Endothelial cell of umbilical vein (primary cell): Measurements from ENCODE around the gene RNPEPL1.

Source experiments
- EZH2 ChIP-seq: IDR thresholded peaks from 2 replicates; pipeline ENCODE4 v1.6.1; 2012; ENCODE audit warnings: borderline replicate concordance, low read depth, mild to moderate bottlenecking, moderate library complexity, low read length, inconsistent platforms; ENCODE audit not compliant: severe bottlenecking
- FOS ChIP-seq: IDR thresholded peaks from 2 replicates; pipeline ENCODE4 v1.6.1; 2011; ENCODE audit warnings: mild to moderate bottlenecking, low read length, moderate library complexity, borderline replicate concordance; ENCODE audit not compliant: insufficient read depth
- GATA2 ChIP-seq: IDR thresholded peaks from 2 replicates; pipeline ENCODE4 v1.7.0; 2011; ENCODE audit warnings: low read depth, mild to moderate bottlenecking, moderate library complexity, mixed read lengths, low read length; ENCODE audit not compliant: insufficient read length, insufficient read depth
- JUN ChIP-seq: IDR thresholded peaks from 2 replicates; pipeline ENCODE4 v1.6.1; 2011; ENCODE audit warnings: borderline replicate concordance, low read depth; ENCODE audit not compliant: insufficient read length, insufficient read depth
- MYC ChIP-seq: IDR thresholded peaks from one replicate; pipeline ENCODE4 v1.6.1; 2011; ENCODE audit warnings: mild to moderate bottlenecking, low read depth, low read length
- POLR2A ChIP-seq: IDR thresholded peaks from 2 replicates; pipeline ENCODE4 v1.6.1; 2012; ENCODE audit warnings: low read depth, mild to moderate bottlenecking, control low read depth, low read length
- POLR2AphosphoS5 ChIP-seq: IDR thresholded peaks from 2 replicates; pipeline ENCODE4 v1.6.1; 2012; ENCODE audit warnings: low read depth, mild to moderate bottlenecking, control low read depth, low read length, moderate library complexity; ENCODE audit not compliant: insufficient read depth
- TF ChIP-seq, protein P1 (sequence below), 2 donors: IDR thresholded peaks; 1 replicate in 1 of 2; 2 replicates in 1 of 2; pipeline ENCODE4 v1.5.1; 2011; ENCODE audit warnings: low read length in 2 of 2, mild to moderate bottlenecking in 2 of 2, moderate library complexity in 2 of 2, control low read depth in 1 of 2, inconsistent platforms in 1 of 2, low read depth in 1 of 2; ENCODE audit not compliant: insufficient read depth in 1 of 2; ENCODE audit errors: extremely low read depth in 1 of 2
- TF ChIP-seq, protein P2 (sequence below): IDR thresholded peaks from 2 replicates; pipeline ENCODE4 v1.6.1; 2011; ENCODE audit not compliant: insufficient read depth, insufficient read length

DNA sequence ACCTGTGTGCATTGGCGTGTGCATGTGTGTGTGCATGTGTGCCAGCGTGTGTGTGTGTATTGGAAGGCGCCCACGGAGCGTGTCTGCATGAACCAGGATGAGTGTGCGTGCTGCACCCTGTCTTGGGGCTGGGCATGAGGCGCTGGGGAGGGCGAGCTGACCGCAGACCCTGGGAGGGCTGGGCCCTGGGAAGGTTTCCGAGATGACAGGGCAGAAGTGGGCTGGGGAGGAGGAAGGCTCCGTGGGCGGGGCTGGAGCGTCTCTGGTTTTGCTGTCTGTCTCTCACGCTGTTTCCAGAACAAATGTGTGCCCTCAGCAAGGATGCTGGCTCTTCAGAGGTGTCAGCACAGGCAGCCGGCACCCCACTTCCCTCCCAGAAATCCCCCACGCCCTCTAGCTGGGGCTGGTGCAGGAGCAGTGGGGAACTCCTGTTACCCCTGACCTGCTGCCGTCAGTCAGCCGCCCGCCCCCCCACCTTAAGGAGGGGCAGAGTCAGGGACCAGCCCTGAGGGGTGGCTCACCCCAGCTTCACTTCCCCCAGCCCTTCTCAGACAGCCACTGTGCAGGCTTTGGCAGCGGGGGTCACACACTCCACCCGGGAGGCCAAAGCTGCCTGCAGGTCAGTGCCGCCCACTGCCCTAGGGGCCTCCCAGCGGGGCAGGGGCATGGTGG, 56.8 kb downstream of the RNPEPL1 start, which contains the start of gene GPR35:
- TF ChIP-seq, protein P1, sequence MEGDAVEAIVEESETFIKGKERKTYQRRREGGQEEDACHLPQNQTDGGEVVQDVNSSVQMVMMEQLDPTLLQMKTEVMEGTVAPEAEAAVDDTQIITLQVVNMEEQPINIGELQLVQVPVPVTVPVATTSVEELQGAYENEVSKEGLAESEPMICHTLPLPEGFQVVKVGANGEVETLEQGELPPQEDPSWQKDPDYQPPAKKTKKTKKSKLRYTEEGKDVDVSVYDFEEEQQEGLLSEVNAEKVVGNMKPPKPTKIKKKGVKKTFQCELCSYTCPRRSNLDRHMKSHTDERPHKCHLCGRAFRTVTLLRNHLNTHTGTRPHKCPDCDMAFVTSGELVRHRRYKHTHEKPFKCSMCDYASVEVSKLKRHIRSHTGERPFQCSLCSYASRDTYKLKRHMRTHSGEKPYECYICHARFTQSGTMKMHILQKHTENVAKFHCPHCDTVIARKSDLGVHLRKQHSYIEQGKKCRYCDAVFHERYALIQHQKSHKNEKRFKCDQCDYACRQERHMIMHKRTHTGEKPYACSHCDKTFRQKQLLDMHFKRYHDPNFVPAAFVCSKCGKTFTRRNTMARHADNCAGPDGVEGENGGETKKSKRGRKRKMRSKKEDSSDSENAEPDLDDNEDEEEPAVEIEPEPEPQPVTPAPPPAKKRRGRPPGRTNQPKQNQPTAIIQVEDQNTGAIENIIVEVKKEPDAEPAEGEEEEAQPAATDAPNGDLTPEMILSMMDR (IDR thresholded peaks at IDR 0.05; ENCODE audit: extremely low read depth in 1 of 2, insufficient read depth in 1 of 2, low read depth in 1 of 2, low read length in 2 of 2) = no peak
- TF ChIP-seq, protein P2, sequence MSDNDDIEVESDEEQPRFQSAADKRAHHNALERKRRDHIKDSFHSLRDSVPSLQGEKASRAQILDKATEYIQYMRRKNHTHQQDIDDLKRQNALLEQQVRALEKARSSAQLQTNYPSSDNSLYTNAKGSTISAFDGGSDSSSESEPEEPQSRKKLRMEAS = no peak
- TF ChIP-seq POLR2A = no peak
- no peak for TF ChIP-seq EZH2
- no peak for TF ChIP-seq POLR2AphosphoS5
- no peak for TF ChIP-seq FOS
- TF ChIP-seq JUN = no peak
- no peak for TF ChIP-seq GATA2
- TF ChIP-seq MYC = no peak
